ENCODE results near the gene DDA1. TPM values are rescaled to one million over a fixed set of nuclear protein-coding genes. Genes with fewer than 3 reads are reported as not detected.

DDA1 gene
- total and polyA plus RNA-seq, 9 of the 15 experiments (the other 6 are each of a cell fraction or from before 2014, with no cell fraction given), result 1.4 to 83.8 (median 33.8) TPM

GRCh38 chr19:17333611-17334413 lies 24.4 kb downstream of the DDA1 start (continued):
- TF ChIP-seq ZNF644 (tag; IDR thresholded peaks at IDR 0.05; ENCODE audit: low read depth), result no peak
- peak; percentile 100 for TF ChIP-seq CHD4 (IDR thresholded peaks at IDR 0.05; ENCODE audit: insufficient read depth, insufficient replicate concordance, low read depth, low read length, poor library complexity, severe bottlenecking)
- TF ChIP-seq ZNF347 (CRISPR knock-in tag; IDR thresholded peaks at IDR 0.05; ENCODE audit: low read depth), result no peak
- TF ChIP-seq ZFP91 (CRISPR knock-in tag; IDR thresholded peaks at IDR 0.05), result peak; percentile 64; the same call in 1 of the 2 replicates
- no peak for TF ChIP-seq HMG20B (CRISPR knock-in tag; IDR thresholded peaks at IDR 0.05)
- no peak for TF ChIP-seq MAX (CRISPR knock-in tag; IDR thresholded peaks at IDR 0.05)
- no peak for TF ChIP-seq ZBTB2 (IDR thresholded peaks at IDR 0.05)
- no peak for TF ChIP-seq BDP1 (IDR thresholded peaks at IDR 0.05; ENCODE audit: insufficient read depth, insufficient read length)
- TF ChIP-seq KLF16 (IDR thresholded peaks at IDR 0.05), result no peak
- no peak for TF ChIP-seq ZNF217 (CRISPR knock-in tag; IDR thresholded peaks at IDR 0.05)
- TF ChIP-seq FOXJ3 (CRISPR knock-in tag; IDR thresholded peaks at IDR 0.05), result no peak
- TF ChIP-seq POU5F1 (IDR thresholded peaks at IDR 0.05; ENCODE audit: borderline replicate concordance, low read depth, low read length, partially characterized antibody), result no peak
- TF ChIP-seq SIRT6 (IDR thresholded peaks at IDR 0.05; ENCODE audit: low read depth, low read length), result no peak
- TF ChIP-seq WHSC1 (IDR thresholded peaks at IDR 0.05; ENCODE audit: low read length), result no peak
- no peak for TF ChIP-seq TCF7L2 (IDR thresholded peaks at IDR 0.05; ENCODE audit: low read depth, low read length)
- TF ChIP-seq NCOA1 (IDR thresholded peaks at IDR 0.05; ENCODE audit: low read depth), result peak; percentile 42; the same call in 1 of the 2 replicates
- TF ChIP-seq STAT6 (CRISPR knock-in tag; IDR thresholded peaks at IDR 0.05), result peak; percentile 86; the same call in 1 of the 2 replicates
- 0 out of 4 replicates have a peak, but pooled peaks of 1 of the 2 experiments have one; percentile 12 for TF ChIP-seq SIN3A (IDR thresholded peaks at IDR 0.05; ENCODE audit: borderline replicate concordance in 2 of 2, control insufficient read depth in 1 of 2, low read depth in 2 of 2, low read length in 2 of 2)
- TF ChIP-seq ZBTB43 (CRISPR knock-in tag; IDR thresholded peaks at IDR 0.05), result no peak
- TF ChIP-seq CTBP1 (IDR thresholded peaks at IDR 0.05; ENCODE audit: borderline replicate concordance), result peak; percentile 26; the same call in 1 of the 2 replicates

Measured in K562 (cell line).